NCI-H774 (cell line): ENCODE results near the gene B3GALNT2.
A peak's percentile ranks its signal among the peaks of the same experiment; 100 is the strongest.
"Not testable (repeated sequence)": the region's sequence is repeated elsewhere in the genome, so short reads cannot be mapped to it uniquely, and the experiment has no call there.

Experiments used
- DNase-seq: peaks from one replicate; lab custom pipeline; 2025; lab: John Stamatoyannopoulos, UW

B3GALNT2 gene

GRCh38 chr1:235504122-235504493 is at the start of gene B3GALNT2:
TSS of gene B3GALNT2 (minus strand) at chr1:235504452. CDS start at chr1:235504252, 200 bp downstream.
- DNase-seq = no peak

- DNase-seq = no peak
Measured at GRCh38 chr1:235553112-235553551, 48.9 kb upstream of the B3GALNT2 start.

- DNase-seq = no peak
Measured at GRCh38 chr1:235552146-235552716, 48.0 kb upstream of the B3GALNT2 start.

- DNase-seq = no peak
Measured at GRCh38 chr1:235549351-235550139, 45.3 kb upstream of the B3GALNT2 start.

GRCh38 chr1:235546369-235547155 is 42.3 kb upstream of the B3GALNT2 start:
- not testable (repeated sequence) for DNase-seq

GRCh38 chr1:235545292-235545930 is 41.2 kb upstream of the B3GALNT2 start:
- no peak for DNase-seq

- not testable (repeated sequence) for DNase-seq
Measured at GRCh38 chr1:235542845-235543244, 38.6 kb upstream of the B3GALNT2 start.

GRCh38 chr1:235533476-235534168 is 29.4 kb upstream of the B3GALNT2 start:
- no peak for DNase-seq

GRCh38 chr1:235532360-235532759 is 28.1 kb upstream of the B3GALNT2 start:
- DNase-seq = no peak

GRCh38 chr1:235527196-235527814 is 23.1 kb upstream of the B3GALNT2 start:
- DNase-seq = no peak

GRCh38 chr1:235525314-235525713 is 21.1 kb upstream of the B3GALNT2 start:
- DNase-seq = no peak

GRCh38 chr1:235516862-235517446 is 12.7 kb upstream of the B3GALNT2 start:
- no peak for DNase-seq

- no peak for DNase-seq
Measured at GRCh38 chr1:235515844-235516512, 11.7 kb upstream of the B3GALNT2 start.

- DNase-seq = peak; percentile 55
Measured at GRCh38 chr1:235513495-235514366, 9.5 kb upstream of the B3GALNT2 start.

- DNase-seq = no peak
Measured at GRCh38 chr1:235511470-235512240, 7.4 kb upstream of the B3GALNT2 start.

GRCh38 chr1:235510823-235511222 is 6.6 kb upstream of the B3GALNT2 start:
- no peak for DNase-seq

GRCh38 chr1:235507623-235508022 is 3.4 kb upstream of the B3GALNT2 start:
- DNase-seq = no peak

GRCh38 chr1:235504494-235505222 is 406 bp upstream of the B3GALNT2 start:
- peak; percentile 100 for DNase-seq
